H1 (cell line): Measurements from ENCODE around the gene SPTB. TPM values are rescaled to one million over a fixed set of nuclear protein-coding genes. Genes with fewer than 3 reads are reported as not detected.

Source experiments
- CTCF ChIA-PET: fragments of 300-600 bp; sonication (Branson Sonifier 250); formaldehyde crosslinking; loops from one replicate; lab custom pipeline; 2021; ENCODE audit not compliant: partially characterized antibody; lab: Charles Lee
- POLR2A ChIA-PET: fragments of 300-600 bp; sonication (Branson Sonifier 250); formaldehyde crosslinking; loops from one replicate; lab custom pipeline; 2021; ENCODE audit warnings: inconsistent platforms; ENCODE audit not compliant: partially characterized antibody; lab: Charles Lee
- DNase-seq, 2 experiments: peaks; one replicate each; pipeline versions ENCODE4 v3.0.0 to v3.0.0-alpha.2; 2010 to 2022; ENCODE audit warnings: low spot score in 2 of 2, low read depth in 1 of 2, mixed read lengths in 1 of 2
- FAIRE-seq: peaks from 2 replicates; lab custom pipeline; 2011; peaks lifted over from hg19 to GRCh38; lab: Jason Lieb, UNC
- H2AFZ ChIP-seq: 2 replicates; pipeline ENCODE4 v1.8.1; 2012; ENCODE audit warnings: low read length, inconsistent platforms
- H2AK5ac ChIP-seq: 2 replicates; pipeline ENCODE4 v1.6.1; 2013; ENCODE audit warnings: low read depth, low read length
- H2BK120ac ChIP-seq: replicated peaks from 2 replicates; pipeline ENCODE3; 2013; ENCODE audit warnings: low read depth, low read length, inconsistent platforms
- H2BK12ac ChIP-seq: 2 replicates; pipeline ENCODE4 v1.6.1; 2013; ENCODE audit warnings: low read depth, low read length
- H2BK15ac ChIP-seq: 2 replicates; pipeline ENCODE4 v1.6.1; 2013; ENCODE audit warnings: low read length
- H2BK20ac ChIP-seq: 2 replicates; pipeline ENCODE4 v1.6.1; 2013; ENCODE audit warnings: low read length
- H2BK5ac ChIP-seq: 2 replicates; pipeline ENCODE4 v1.6.1; 2013; ENCODE audit warnings: low read depth, low read length
- H3K14ac ChIP-seq: 2 replicates; pipeline ENCODE4 v1.6.1; 2013; ENCODE audit warnings: inconsistent platforms; ENCODE audit not compliant: insufficient read length
- H3K18ac ChIP-seq: 2 replicates; pipeline ENCODE4 v1.6.1; 2013; ENCODE audit warnings: low read length; ENCODE audit errors: extremely low read depth
- H3K23ac ChIP-seq: 2 replicates; pipeline ENCODE4 v1.6.1; 2013; ENCODE audit warnings: inconsistent platforms; ENCODE audit not compliant: insufficient read length
- H3K23me2 ChIP-seq: 2 replicates; pipeline ENCODE4 v1.6.1; 2013; ENCODE audit warnings: low read depth, low read length
- H3K27ac ChIP-seq: 2 replicates; pipeline ENCODE4 v1.6.1; 2011; ENCODE audit warnings: low read depth, low read length, inconsistent platforms
- H3K27me3 ChIP-seq, 4 experiments: replicated peaks in 1 of 4; 1 replicate in 1 of 4; 2 replicates in 3 of 4; pipeline versions ENCODE4 v1.6.1 to v1.8.1; 2011 to 2013; ENCODE audit warnings: low read length in 3 of 4, mild to moderate bottlenecking in 3 of 4, inconsistent platforms in 2 of 4, mixed read lengths in 2 of 4, moderate library complexity in 1 of 4; ENCODE audit not compliant: control insufficient read depth in 3 of 4, insufficient read depth in 3 of 4; ENCODE audit errors: extremely low read depth in 1 of 4
- H3K36me3 ChIP-seq, 4 experiments: 2 replicates each; pipeline versions ENCODE4 v1.6.1 to v1.8.1; 2011 to 2013; ENCODE audit warnings: mild to moderate bottlenecking in 4 of 4, low read length in 3 of 4, moderate library complexity in 2 of 4, control low read depth in 1 of 4, inconsistent platforms in 1 of 4; ENCODE audit not compliant: insufficient read depth in 4 of 4, control insufficient read depth in 2 of 4
- H3K4ac ChIP-seq: replicated peaks from 2 replicates; pipeline ENCODE3; 2013; ENCODE audit warnings: low read length, low read depth, mixed read lengths, inconsistent platforms; ENCODE audit not compliant: insufficient read length
- H3K4me1 ChIP-seq, 4 experiments: replicated peaks in 1 of 4; 1 replicate in 1 of 4; 2 replicates in 3 of 4; pipeline versions ENCODE4 v1.6.1 to v1.8.1; 2011 to 2013; ENCODE audit warnings: low read length in 3 of 4, inconsistent platforms in 2 of 4, mixed read lengths in 1 of 4; ENCODE audit not compliant: insufficient read depth in 4 of 4, control insufficient read depth in 3 of 4
- H3K4me2 ChIP-seq, 2 experiments: 2 replicates each; pipeline versions ENCODE4 v1.6.1 to v1.8.1; 2011 to 2013; ENCODE audit warnings: low read depth in 2 of 2, low read length in 2 of 2, control low read depth in 1 of 2, inconsistent platforms in 1 of 2, mild to moderate bottlenecking in 1 of 2; ENCODE audit not compliant: insufficient read depth in 1 of 2
- H3K4me3 ChIP-seq, 4 experiments: fragments of 200-600, 300-600 bp in 1 of 4; sonication (generic), shearing (Covaris generic), sonication (Bioruptor Twin) in 1 of 4; 2 replicates each; pipeline versions ENCODE4 v1.5.1 to v1.8.1; 2011 to 2016; ENCODE audit warnings: low read length in 4 of 4, low read depth in 3 of 4, control low read depth in 2 of 4, inconsistent platforms in 2 of 4, mild to moderate bottlenecking in 2 of 4, mixed read lengths in 1 of 4, moderate library complexity in 1 of 4; ENCODE audit not compliant: insufficient read depth in 2 of 4; ENCODE audit errors: extremely low read depth in 1 of 4
- H3K56ac ChIP-seq: replicated peaks from 2 replicates; pipeline ENCODE3; 2013; ENCODE audit warnings: low read depth, mild to moderate bottlenecking, mixed read lengths, low read length, inconsistent platforms; ENCODE audit not compliant: insufficient read length
- H3K79me1 ChIP-seq: 2 replicates; pipeline ENCODE4 v1.6.1; 2013; ENCODE audit warnings: low read depth, low read length, control low read depth
- H3K79me2 ChIP-seq, 2 experiments: 2 replicates each; pipeline versions ENCODE4 v1.6.1 to v1.8.1; 2012 to 2013; ENCODE audit warnings: low read length in 2 of 2, mild to moderate bottlenecking in 2 of 2, inconsistent platforms in 1 of 2; ENCODE audit not compliant: insufficient read depth in 2 of 2, control insufficient read depth in 1 of 2
- H3K9ac ChIP-seq, 4 experiments: replicated peaks in 1 of 4; 1 replicate in 1 of 4; 2 replicates in 3 of 4; pipeline versions ENCODE4 v1.6.1 to v1.8.1; 2011 to 2013; ENCODE audit warnings: low read depth in 3 of 4, low read length in 3 of 4, control low read depth in 2 of 4, mild to moderate bottlenecking in 2 of 4, moderate library complexity in 2 of 4, inconsistent platforms in 1 of 4; ENCODE audit errors: extremely low read depth in 1 of 4
- H3K9me3 ChIP-seq, 2 experiments: 2 replicates each; pipeline versions ENCODE4 v1.6.1 to v1.8.1; 2012 to 2013; ENCODE audit warnings: mild to moderate bottlenecking in 2 of 2, moderate library complexity in 2 of 2, control low read depth in 1 of 2, inconsistent platforms in 1 of 2, low read depth in 1 of 2, low read length in 1 of 2, mixed read lengths in 1 of 2; ENCODE audit not compliant: insufficient read depth in 2 of 2
- H4K20me1 ChIP-seq, 2 experiments: replicated peaks in 1 of 2; 2 replicates each; pipeline versions ENCODE3 to v1.8.1; 2011 to 2013; ENCODE audit warnings: inconsistent platforms in 2 of 2, low read length in 2 of 2, mild to moderate bottlenecking in 1 of 2; ENCODE audit not compliant: insufficient read depth in 2 of 2, control insufficient read depth in 1 of 2
- H4K5ac ChIP-seq: 2 replicates; pipeline ENCODE4 v1.6.1; 2013; ENCODE audit warnings: low read length, low read depth, mixed read lengths, inconsistent platforms; ENCODE audit not compliant: insufficient read length
- H4K8ac ChIP-seq: 2 replicates; pipeline ENCODE4 v1.8.0; 2013; ENCODE audit warnings: mild to moderate bottlenecking, moderate library complexity, low read length, inconsistent platforms; ENCODE audit not compliant: insufficient read depth; ENCODE audit errors: extremely low read depth
- H4K91ac ChIP-seq: replicated peaks from 2 replicates; pipeline ENCODE3; 2013; ENCODE audit warnings: low read length, mixed read lengths, inconsistent platforms; ENCODE audit not compliant: insufficient read length
- BACH1 ChIP-seq: IDR thresholded peaks from 2 replicates; pipeline ENCODE4 v1.6.1; 2012; ENCODE audit warnings: low read length, improper control_type of control experiment
- POLR2AphosphoS5 ChIP-seq: IDR thresholded peaks from 2 replicates; pipeline ENCODE4 v1.6.1; 2011; ENCODE audit warnings: low read depth, low read length
- ZNF274 ChIP-seq: IDR thresholded peaks from 2 replicates; pipeline ENCODE4 v1.7.0; 2012; ENCODE audit warnings: low read length, borderline replicate concordance; ENCODE audit errors: extremely low read depth
- WGBS, 2 experiments: shearing (Covaris generic) in 1 of 2; methylation state at CpG; one replicate each; pipeline versions ENCODE4 v1.1.6 to v1.1.7; 2013 to 2015; ENCODE audit warnings: low lambda C conversion rate in 2 of 2, mixed read lengths in 2 of 2, inconsistent platforms in 1 of 2, low coverage in 1 of 2, missing lambda C conversion rate in 1 of 2; ENCODE audit not compliant: insufficient replicate concordance in 2 of 2, insufficient coverage in 1 of 2, insufficient read length in 1 of 2; ENCODE audit errors: extremely low coverage in 1 of 2, missing lambda C conversion rate in 1 of 2; 5-methylcytosine and 5-hydroxymethylcytosine counted together
- polyA plus RNA-seq, 7 experiments: library from polyadenylated mRNA; depleted of rRNA in 3 of 7; stranded (reverse) in 5 of 7; unstranded in 2 of 7; fragments of >200 nt in 5 of 7; fragments of 200-250 nt in 2 of 7; gene quantifications; 1 replicate in 5 of 7; 2 replicates in 1 of 7; 4 replicates in 1 of 7; pipeline versions ENCODE4 v1.2.1 to v1.2.3, GENCODE V29; 2011 to 2013; ENCODE audit warnings: missing spikeins in 2 of 7, mixed read lengths in 2 of 7
- total RNA-seq: library from RNA; stranded (reverse); fragmentation: NEBNext Ultra II Directional; extraction: Animal tissue kit (Norgen Biotek cat#: 25700); gene quantifications from 2 replicates; pipeline ENCODE4 v1.2.1, GENCODE V29; 2021

The SPTB gene
- total and polyA plus RNA-seq, 2 of the 8 experiments (the other 6 are each of a cell fraction or from before 2014, with no cell fraction given), result 0.30 to 2.4 TPM

GRCh38 chr14:64767215-64767964 lies 112.3 kb downstream of the SPTB start:
- no peak overlapping the region for H3K14ac ChIP-seq
- H3K9ac ChIP-seq, result no peak overlapping the region; a peak in 1 of 7 replicates
- peak overlapping the region; percentile 48; the same call in 1 of the 2 replicates for H2BK15ac ChIP-seq
- ChIA-PET POLR2A (interaction anchor here (1.2 to 1.7 kb wide), 4 partner anchors 11 to 263 kb away, joined by 3 to 5 read pairs (median 4); partner anchors contain the start of gene ZBTB1), CTCF (interaction anchor here (0.6 to 7.6 kb wide), 16 partner anchors 8 to 172 kb away, joined by 3 to 64 read pairs (median 4); no protein-coding TSS in a partner anchor)
- DNase-seq (no peak), FAIRE-seq (no peak)
- WGBS, 2 experiments, result 81% methylated on average over 15 of the region's 15 CpGs; no CpG with 5 or more reads in 1 of the 2 experiments
- peaks cover 0 to under 1% of the 10 kb centered on the region in 2 experiments; a peak in 1 of 4 replicates for H3K9me3 ChIP-seq
- no peaks in the 10 kb centered on the region for H3K79me1 ChIP-seq
- H3K4me2 ChIP-seq, result no peak overlapping the region
- no peak overlapping the region for H3K4me3 ChIP-seq
- H3K27me3 ChIP-seq, result peaks cover 0 to 2% (median 0%) of the 10 kb centered on the region in 4 experiments; a peak in 3 of 7 replicates
- no peak overlapping the region for H3K23ac ChIP-seq
- H3K18ac ChIP-seq, result peak overlapping the region; percentile 25; the same call in 1 of the 2 replicates
- H3K56ac ChIP-seq, result no peak overlapping the region
- TF ChIP-seq POLR2AphosphoS5 (no peak), ZNF274 (no peak), BACH1 (no peak)
- peaks cover 4 to 28% (median 20%) of the 10 kb centered on the region in 4 experiments for H3K4me1 ChIP-seq
- H4K20me1 ChIP-seq, result peaks cover 0 to 6% of the 10 kb centered on the region in 2 experiments
- H2AFZ ChIP-seq, result 0 out of 2 replicates have a peak overlapping the region, but pooled peaks have one; percentile 43
- no peak overlapping the region for H3K27ac ChIP-seq
- H4K5ac ChIP-seq, result no peak overlapping the region
- peak overlapping the region; percentile 87; the same call in 1 of the 2 replicates for H2BK12ac ChIP-seq
- H4K91ac ChIP-seq, result peak overlapping the region; percentile 61
- no peak overlapping the region for H3K4ac ChIP-seq
- peak overlapping the region; percentile 78; the same call in 1 of the 2 replicates for H2BK5ac ChIP-seq
- H3K36me3 ChIP-seq, result no peaks in the 10 kb centered on the region
- no peaks in the 10 kb centered on the region for H3K79me2 ChIP-seq
- peak overlapping the region; percentile 56 for H2BK20ac ChIP-seq
- H3K23me2 ChIP-seq, result peaks cover 6% of the 10 kb centered on the region; the same call in 1 of the 2 replicates
- H4K8ac ChIP-seq, result peak overlapping the region; percentile 66; the same call in 1 of the 2 replicates
- peak overlapping the region; percentile 82; the same call in 1 of the 2 replicates for H2AK5ac ChIP-seq
- H2BK120ac ChIP-seq, result no peak overlapping the region
